Nephron (organoid): ENCODE results near the gene INTS6L.

Source experiments
- H3K27ac Mint-ChIP-seq, 3 experiments: 2 replicates each; pipeline ENCODE4 v1.8.0; 2020; ENCODE audit warnings: mixed read lengths in 3 of 3, mild to moderate bottlenecking in 2 of 3, moderate library complexity in 1 of 3
- H3K27me3 Mint-ChIP-seq: 2 replicates; pipeline ENCODE4 v1.8.0; 2021; ENCODE audit warnings: low read depth, mild to moderate bottlenecking, moderate library complexity, mixed read lengths
- H3K36me3 Mint-ChIP-seq: 2 replicates; pipeline ENCODE4 v1.8.0; 2020; ENCODE audit warnings: low read depth, mixed read lengths
- H3K4me1 Mint-ChIP-seq: 2 replicates; pipeline ENCODE4 v1.8.0; 2020; ENCODE audit warnings: mixed read lengths
- H3K4me3 Mint-ChIP-seq, 3 experiments: 2 replicates each; pipeline ENCODE4 v1.8.0; 2020; ENCODE audit warnings: mild to moderate bottlenecking in 3 of 3, mixed read lengths in 3 of 3, moderate library complexity in 2 of 3
- H3K9me3 Mint-ChIP-seq: 2 replicates; pipeline ENCODE4 v1.8.0; 2020; ENCODE audit warnings: mixed read lengths
- TF ChIP-seq, protein P1 (sequence below), 3 experiments: fragments of 200-600 bp; sonication (generic); IDR thresholded peaks; one replicate each; pipeline ENCODE4 v1.5.0; 2021; ENCODE audit warnings: antibody characterized with exemption in 3 of 3; ENCODE audit not compliant: unreplicated experiment in 3 of 3

INTS6L gene

DNA sequence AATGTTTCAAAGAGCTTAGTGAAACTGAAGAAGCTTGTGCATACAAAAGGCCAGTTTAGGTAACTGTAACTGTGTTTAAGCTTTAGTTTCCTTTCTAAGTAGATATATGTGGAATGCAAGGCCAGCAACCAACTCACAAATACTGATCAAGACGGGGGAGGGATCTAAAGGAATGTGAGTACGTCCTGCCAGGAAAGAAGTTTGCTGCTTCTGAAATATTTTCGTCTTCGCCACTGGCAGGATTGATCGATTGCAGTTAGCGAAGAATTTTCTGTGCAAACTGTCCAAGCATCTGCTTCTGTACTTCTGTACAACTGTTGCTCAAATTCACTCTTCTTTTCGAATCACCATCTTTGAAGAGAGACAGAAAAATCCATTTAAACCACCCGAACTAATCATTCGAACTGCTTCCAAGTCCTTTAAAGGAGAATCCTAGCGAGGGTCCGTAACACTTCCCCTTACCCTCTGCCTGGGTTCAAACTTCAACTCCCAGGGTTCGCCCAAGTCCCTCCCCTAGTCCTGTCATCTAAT is 373 bp upstream of the INTS6L start:
- H3K27me3 Mint-ChIP-seq = no peaks in the 10 kb centered on the region

GRCh38 chrX:135521405-135522131 is 1.1 kb downstream of the INTS6L start:
- Mint-ChIP-seq H3K4me3 (peak overlapping the region; percentile 94 to 97 (median 96)), H3K4me1 (peaks cover 22% of the 10 kb centered on the region), H3K36me3 (no peaks in the 10 kb centered on the region), H3K27ac (peak overlapping the region; percentile 94 to 99 (median 99)), H3K27me3 (no peaks in the 10 kb centered on the region), H3K9me3 (no peaks in the 10 kb centered on the region)
- TF ChIP-seq, protein P1, sequence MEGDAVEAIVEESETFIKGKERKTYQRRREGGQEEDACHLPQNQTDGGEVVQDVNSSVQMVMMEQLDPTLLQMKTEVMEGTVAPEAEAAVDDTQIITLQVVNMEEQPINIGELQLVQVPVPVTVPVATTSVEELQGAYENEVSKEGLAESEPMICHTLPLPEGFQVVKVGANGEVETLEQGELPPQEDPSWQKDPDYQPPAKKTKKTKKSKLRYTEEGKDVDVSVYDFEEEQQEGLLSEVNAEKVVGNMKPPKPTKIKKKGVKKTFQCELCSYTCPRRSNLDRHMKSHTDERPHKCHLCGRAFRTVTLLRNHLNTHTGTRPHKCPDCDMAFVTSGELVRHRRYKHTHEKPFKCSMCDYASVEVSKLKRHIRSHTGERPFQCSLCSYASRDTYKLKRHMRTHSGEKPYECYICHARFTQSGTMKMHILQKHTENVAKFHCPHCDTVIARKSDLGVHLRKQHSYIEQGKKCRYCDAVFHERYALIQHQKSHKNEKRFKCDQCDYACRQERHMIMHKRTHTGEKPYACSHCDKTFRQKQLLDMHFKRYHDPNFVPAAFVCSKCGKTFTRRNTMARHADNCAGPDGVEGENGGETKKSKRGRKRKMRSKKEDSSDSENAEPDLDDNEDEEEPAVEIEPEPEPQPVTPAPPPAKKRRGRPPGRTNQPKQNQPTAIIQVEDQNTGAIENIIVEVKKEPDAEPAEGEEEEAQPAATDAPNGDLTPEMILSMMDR (IDR thresholded peaks at IDR 0.05; ENCODE audit: unreplicated experiment in 3 of 3) = no peak

More for the DNA sequence above, 373 bp upstream of the INTS6L start:
- Mint-ChIP-seq H3K27ac (peak overlapping the region; percentile 94 to 99 (median 99)), H3K4me1 (peaks cover 22% of the 10 kb centered on the region), H3K9me3 (peaks cover 8% of the 10 kb centered on the region), H3K36me3 (no peaks in the 10 kb centered on the region), H3K4me3 (peak overlapping the region; percentile 94 to 97 (median 96))
- TF ChIP-seq, protein P1 (IDR thresholded peaks at IDR 0.05; ENCODE audit: unreplicated experiment in 3 of 3) = no peak

GRCh38 chrX:135522132-135522530 is 1.7 kb downstream of the INTS6L start:
- Mint-ChIP-seq H3K27ac (peak overlapping the region; percentile 94 to 99 (median 95)), H3K9me3 (no peaks in the 10 kb centered on the region), H3K27me3 (no peaks in the 10 kb centered on the region), H3K36me3 (no peaks in the 10 kb centered on the region), H3K4me1 (peaks cover 22% of the 10 kb centered on the region), H3K4me3 (peak overlapping the region; percentile 88 to 97 (median 94))
- TF ChIP-seq, protein P1 (IDR thresholded peaks at IDR 0.05; ENCODE audit: unreplicated experiment in 3 of 3) = no peak

DNA sequence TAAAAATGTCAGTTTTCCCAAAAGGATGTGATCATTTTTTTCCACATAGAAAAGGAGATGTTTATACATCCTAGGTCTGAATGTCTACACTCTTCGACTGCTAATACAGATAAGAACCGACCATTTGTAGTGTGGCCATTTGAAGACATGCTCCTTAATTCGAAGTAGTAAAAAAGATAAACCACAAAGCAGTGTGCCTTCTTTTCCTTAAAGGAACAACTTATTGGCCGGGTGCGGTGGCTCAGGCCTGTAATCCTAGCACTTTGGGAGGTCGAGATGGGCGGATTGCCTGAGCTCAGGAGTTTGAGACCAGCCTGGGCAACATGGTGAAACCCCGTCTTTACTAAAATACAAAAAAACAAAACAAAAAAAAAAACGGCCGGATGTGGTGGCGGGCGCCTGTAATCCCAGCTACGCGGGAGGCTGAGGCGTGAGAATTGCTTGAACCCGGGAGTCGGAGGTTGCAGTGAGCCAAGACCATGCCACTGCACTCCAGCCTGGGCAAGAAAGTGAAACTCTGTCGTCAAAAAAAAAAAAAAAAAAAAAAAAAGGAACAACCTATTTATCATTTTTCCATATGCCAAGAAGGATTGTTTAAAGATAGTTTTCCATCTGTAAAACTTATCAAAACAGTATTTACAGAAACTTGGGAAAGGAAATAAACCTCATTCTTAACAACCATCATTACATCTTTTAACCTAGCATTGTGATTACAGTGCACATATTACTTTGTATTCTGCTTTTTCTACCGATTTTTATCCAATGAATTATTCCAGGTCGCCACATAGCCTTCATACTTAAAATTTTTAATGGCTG is 2.6 kb downstream of the INTS6L start:
- H3K36me3 Mint-ChIP-seq = no peaks in the 10 kb centered on the region

DNA sequence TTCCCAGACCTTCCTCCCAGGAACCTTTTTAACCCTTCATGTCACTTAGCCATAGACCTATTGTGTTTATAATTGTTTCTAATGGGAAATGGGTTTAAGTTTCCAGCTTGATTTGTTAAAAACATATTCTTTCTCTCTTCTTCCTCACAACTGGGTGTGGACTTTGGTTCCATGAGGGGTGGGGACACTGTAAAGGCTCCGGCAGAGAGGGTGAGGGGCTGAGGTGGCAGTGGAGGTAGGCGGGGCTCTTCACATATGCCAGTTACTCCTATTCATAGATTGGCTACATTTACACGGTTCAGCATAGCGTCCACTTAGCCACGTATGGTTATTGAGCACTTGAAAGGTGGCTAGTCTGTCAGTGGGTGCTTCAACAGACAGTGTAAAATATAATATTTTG is 7.8 kb downstream of the INTS6L start:
- H3K4me1 Mint-ChIP-seq = peaks cover 15% of the 10 kb centered on the region
- no peaks in the 10 kb centered on the region for H3K9me3 Mint-ChIP-seq
- no peak overlapping the region for H3K27ac Mint-ChIP-seq
- H3K27me3 Mint-ChIP-seq = peaks cover 3% of the 10 kb centered on the region
- H3K4me3 Mint-ChIP-seq = no peak overlapping the region
- TF ChIP-seq, protein P1 (IDR thresholded peaks at IDR 0.05; ENCODE audit: unreplicated experiment in 3 of 3) = no peak
- H3K36me3 Mint-ChIP-seq = no peaks in the 10 kb centered on the region

More for the DNA sequence above, 2.6 kb downstream of the INTS6L start:
- no peaks in the 10 kb centered on the region for H3K27me3 Mint-ChIP-seq
- TF ChIP-seq, protein P1 (IDR thresholded peaks at IDR 0.05; ENCODE audit: unreplicated experiment in 3 of 3) = no peak
- peak overlapping the region; percentile 88 to 97 (median 94) for H3K4me3 Mint-ChIP-seq
- H3K4me1 Mint-ChIP-seq = peaks cover 22% of the 10 kb centered on the region
- peak overlapping the region; percentile 94 to 99 (median 95) for H3K27ac Mint-ChIP-seq
- no peaks in the 10 kb centered on the region for H3K9me3 Mint-ChIP-seq
